GM19035 (cell line): Measurements from ENCODE around the gene CASTOR1.

Experiments used
- ATAC-seq: cut with Tn5 transposase; IDR thresholded peaks from one replicate; pipeline ENCODE4 v1.9.1; 2021; ENCODE audit not compliant: unreplicated experiment

Gene CASTOR1

GRCh38 chr22:30286331-30286730, 3.0 kb downstream of the CASTOR1 start:
- ATAC-seq = no peak

- ATAC-seq = no peak
These were observed 3.5 kb downstream of the CASTOR1 start for GRCh38 chr22:30285846-30286200.

GRCh38 chr22:30285176-30285845, 4.0 kb downstream of the CASTOR1 start:
- no peak for ATAC-seq

- no peak for ATAC-seq
These were observed 4.6 kb downstream of the CASTOR1 start for GRCh38 chr22:30284666-30285065.

- ATAC-seq = no peak
These were observed 5.1 kb downstream of the CASTOR1 start for GRCh38 chr22:30284172-30284571.

GRCh38 chr22:30283342-30283741, 6.0 kb downstream of the CASTOR1 start:
- ATAC-seq = no peak

GRCh38 chr22:30282616-30283046, 6.7 kb downstream of the CASTOR1 start:
- no peak for ATAC-seq

- no peak for ATAC-seq
These were observed 8.8 kb downstream of the CASTOR1 start for GRCh38 chr22:30280505-30280904.

- no peak for ATAC-seq
These were observed 9.4 kb downstream of the CASTOR1 start for GRCh38 chr22:30279932-30280331.

GRCh38 chr22:30279046-30279788, 10.1 kb downstream of the CASTOR1 start:
- no peak for ATAC-seq

GRCh38 chr22:30277547-30278344, 11.6 kb downstream of the CASTOR1 start:
- no peak for ATAC-seq

GRCh38 chr22:30276039-30276438, 13.3 kb downstream of the CASTOR1 start:
- ATAC-seq = no peak

GRCh38 chr22:30275625-30276024, 13.7 kb downstream of the CASTOR1 start:
- ATAC-seq = no peak

GRCh38 chr22:30274437-30274812, 14.9 kb downstream of the CASTOR1 start:
- no peak for ATAC-seq

GRCh38 chr22:30273711-30274436, 15.4 kb downstream of the CASTOR1 start:
- ATAC-seq = no peak

GRCh38 chr22:30272781-30273601, 16.3 kb downstream of the CASTOR1 start:
- no peak for ATAC-seq

- no peak for ATAC-seq
These were observed 18.5 kb downstream of the CASTOR1 start for GRCh38 chr22:30270832-30271231.

- no peak for ATAC-seq
These were observed 21.0 kb downstream of the CASTOR1 start for GRCh38 chr22:30268331-30268730.

- no peak for ATAC-seq
These were observed 21.7 kb downstream of the CASTOR1 start for GRCh38 chr22:30267382-30268302.
